ENCODE data around the gene VPREB3.

VPREB3 gene

GRCh38 chr22:23772649-23773473 lies 18.6 kb upstream of the VPREB3 start, which contains the start of gene MMP11:
Gene MMP11 (plus strand): TSS chr22:23772849. CDS start chr22:23772871, 22 bp downstream.
- Histone ChIP-seq H3K9me3 (ENCODE audit: severe bottlenecking) (no peaks in the 10 kb centered on the region), H3K36me3 (no peaks in the 10 kb centered on the region), H3K27ac (peak within 1 kb of the TSS; percentile 79), H3K27me3 (ENCODE audit: insufficient read depth, low read depth, severe bottlenecking) (no peaks in the 10 kb centered on the region), H3K4me3 (ENCODE audit: low read depth, low read length) (peak within 1 kb of the TSS; percentile 49)
- DNase-seq, result peak; percentile 76
- TF ChIP-seq CTCF (IDR thresholded peaks at IDR 0.05; ENCODE audit: low read depth, low read length), result no peak

GRCh38 chr22:23772315-23772648 lies 18.1 kb upstream of the VPREB3 start:
- no peak for TF ChIP-seq CTCF (IDR thresholded peaks at IDR 0.05; ENCODE audit: low read depth, low read length)
- no peaks in the 10 kb centered on the region for H3K27me3 ChIP-seq (ENCODE audit: insufficient read depth, low read depth, severe bottlenecking)
- H3K4me3 ChIP-seq (ENCODE audit: low read depth, low read length), result peak overlapping the region; percentile 19
- peak overlapping the region; percentile 79 for H3K27ac ChIP-seq
- no peaks in the 10 kb centered on the region for H3K36me3 ChIP-seq
- H3K9me3 ChIP-seq (ENCODE audit: severe bottlenecking), result no peaks in the 10 kb centered on the region
- DNase-seq, result no peak

- no peak overlapping the region for H3K4me3 ChIP-seq (ENCODE audit: low read depth, low read length)
- H3K9me3 ChIP-seq (ENCODE audit: severe bottlenecking), result no peaks in the 10 kb centered on the region
- no peak for TF ChIP-seq CTCF (IDR thresholded peaks at IDR 0.05; ENCODE audit: low read depth, low read length)
- H3K27ac ChIP-seq, result no peak overlapping the region
- H3K36me3 ChIP-seq, result peaks cover 15% of the 10 kb centered on the region
- no peaks in the 10 kb centered on the region for H3K27me3 ChIP-seq (ENCODE audit: insufficient read depth, low read depth, severe bottlenecking)
- DNase-seq, result no peak
These were observed 15.2 kb upstream of the VPREB3 start for GRCh38 chr22:23769321-23769965.

- TF ChIP-seq CTCF (IDR thresholded peaks at IDR 0.05; ENCODE audit: low read depth, low read length), result peak; percentile 91
- Histone ChIP-seq H3K27me3 (ENCODE audit: insufficient read depth, low read depth, severe bottlenecking) (no peaks in the 10 kb centered on the region), H3K9me3 (ENCODE audit: severe bottlenecking) (no peaks in the 10 kb centered on the region), H3K36me3 (peaks cover 16% of the 10 kb centered on the region), H3K27ac (peak within 1 kb of the TSS; percentile 89), H3K4me3 (ENCODE audit: low read depth, low read length) (peak within 1 kb of the TSS; percentile 58)
- peak; percentile 89 for DNase-seq
These were observed 13.7 kb upstream of the VPREB3 start, which contains the start of gene CHCHD10 for GRCh38 chr22:23767673-23768548. Gene CHCHD10 (minus strand): TSS chr22:23767972. CDS start chr22:23767874, 98 bp downstream.

- H3K27me3 ChIP-seq (ENCODE audit: insufficient read depth, low read depth, severe bottlenecking), result no peaks in the 10 kb centered on the region
- H3K9me3 ChIP-seq (ENCODE audit: severe bottlenecking), result no peaks in the 10 kb centered on the region
- no peak for TF ChIP-seq CTCF (IDR thresholded peaks at IDR 0.05; ENCODE audit: low read depth, low read length)
- DNase-seq, result no peak
- H3K27ac ChIP-seq, result peak overlapping the region; percentile 89
- H3K4me3 ChIP-seq (ENCODE audit: low read depth, low read length), result peak overlapping the region; percentile 58
- peaks cover 16% of the 10 kb centered on the region for H3K36me3 ChIP-seq
These were observed 13.1 kb upstream of the VPREB3 start for GRCh38 chr22:23767303-23767672.
